GM18505 (cell line): Measurements from ENCODE around the gene ST3GAL3.
"Not testable (repeated sequence)": the region's sequence is repeated elsewhere in the genome, so short reads cannot be mapped to it uniquely, and the experiment has no call there.

Source experiments
- ATAC-seq: cut with Tn5 transposase; IDR thresholded peaks from one replicate; pipeline ENCODE4 v1.9.1; 2021; ENCODE audit not compliant: unreplicated experiment
- POLR2A ChIP-seq: IDR thresholded peaks from 4 replicates; pipeline ENCODE4 v1.6.1; 2011; ENCODE audit warnings: borderline replicate concordance; ENCODE audit not compliant: insufficient read depth, insufficient read length; ENCODE audit errors: extremely low read depth

The ST3GAL3 gene

DNA sequence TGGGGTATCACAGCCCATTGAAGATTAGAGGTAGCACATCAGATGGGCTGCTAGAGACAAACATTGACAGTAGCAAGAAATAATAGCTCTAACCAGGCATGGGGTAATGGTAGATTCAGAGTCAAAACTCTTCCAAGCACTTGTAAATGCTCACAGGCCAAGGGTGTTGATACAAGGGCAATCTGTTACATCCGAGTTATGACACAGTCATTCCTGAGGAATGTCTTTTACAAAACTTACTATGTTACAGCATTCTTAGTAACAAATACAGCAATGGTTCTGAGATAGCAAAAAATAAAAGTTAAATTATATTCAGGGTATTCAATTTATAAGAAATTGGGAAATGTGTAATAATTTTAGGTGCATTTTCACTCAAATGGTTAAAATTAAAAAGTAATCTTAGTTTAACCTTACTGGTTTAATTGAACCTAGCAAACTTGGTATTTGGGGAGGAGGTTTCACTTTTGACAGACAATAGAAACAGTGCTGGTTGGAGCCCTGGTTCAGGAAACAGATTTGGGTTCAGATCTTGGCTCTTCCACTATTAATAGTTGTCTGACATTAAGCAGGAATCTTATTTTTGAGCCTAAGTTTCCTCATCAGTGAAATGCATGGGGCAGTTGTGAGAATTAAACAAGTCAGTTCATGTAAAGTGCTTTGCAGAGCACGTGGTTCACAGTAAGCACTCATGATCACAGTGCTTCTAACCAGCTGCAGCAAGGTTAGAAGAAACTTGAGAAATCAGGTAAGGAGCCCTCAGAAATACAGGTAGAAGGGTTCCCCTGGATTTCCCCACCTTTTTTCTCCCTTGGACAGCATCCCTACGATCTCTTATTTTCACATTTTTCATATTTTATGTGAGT, 4.4 kb downstream of the ST3GAL3 start:
- no peak for TF ChIP-seq POLR2A
- no peak for ATAC-seq

DNA sequence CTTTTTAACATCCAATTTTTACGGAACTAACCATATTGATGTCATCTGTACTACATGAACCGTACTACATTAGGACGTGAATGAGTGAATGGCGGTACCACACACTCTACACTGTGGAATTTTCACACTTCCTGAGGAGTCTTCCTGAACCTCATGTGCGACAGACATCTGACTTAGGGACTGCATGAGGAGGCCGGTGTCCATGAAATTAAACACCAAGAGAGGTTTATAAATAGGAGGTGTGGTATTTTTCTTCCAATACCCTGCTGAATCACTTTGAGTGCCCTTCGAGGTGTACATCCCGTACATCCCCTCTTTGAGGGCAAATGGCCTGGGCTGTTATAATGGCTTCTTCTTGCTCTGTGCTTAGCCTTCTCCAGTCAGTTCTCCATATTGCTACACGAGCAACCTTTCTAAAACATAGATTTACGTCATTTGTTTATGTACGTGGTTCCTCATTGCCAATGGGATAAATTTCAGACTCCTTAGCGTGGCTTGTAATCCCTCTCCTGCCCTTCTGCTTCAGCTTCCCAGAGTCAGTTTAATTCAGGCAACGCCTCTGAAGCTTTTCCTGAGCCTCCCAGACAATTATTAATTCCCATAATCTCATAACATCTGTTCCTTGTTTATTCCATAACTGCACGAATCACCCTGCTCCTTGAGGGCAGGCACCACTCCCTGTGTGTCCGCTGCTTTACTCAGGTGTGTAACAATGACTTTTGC, 9.4 kb downstream of the ST3GAL3 start:
- ATAC-seq, result no peak
- no peak for TF ChIP-seq POLR2A

DNA sequence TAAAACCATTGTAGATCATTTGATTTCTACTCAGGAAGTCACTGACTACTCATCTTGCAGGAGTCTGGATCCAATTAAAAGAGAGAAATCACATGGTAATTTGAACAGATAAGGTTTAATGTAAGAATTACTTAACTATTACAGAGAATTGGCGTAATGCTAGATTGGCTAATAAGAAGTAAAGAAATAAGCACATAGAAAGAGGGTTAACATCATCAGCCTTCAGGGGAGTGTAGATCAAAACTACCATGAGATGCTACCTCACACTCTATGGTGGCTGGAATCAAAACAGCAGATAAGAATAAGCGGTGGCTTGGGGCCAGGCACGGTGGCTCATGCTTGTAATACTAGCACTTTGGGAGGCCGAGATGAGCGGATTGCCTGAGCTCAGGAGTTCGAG, 11.7 kb downstream of the ST3GAL3 start:
- ATAC-seq, result no peak
- no peak for TF ChIP-seq POLR2A

DNA sequence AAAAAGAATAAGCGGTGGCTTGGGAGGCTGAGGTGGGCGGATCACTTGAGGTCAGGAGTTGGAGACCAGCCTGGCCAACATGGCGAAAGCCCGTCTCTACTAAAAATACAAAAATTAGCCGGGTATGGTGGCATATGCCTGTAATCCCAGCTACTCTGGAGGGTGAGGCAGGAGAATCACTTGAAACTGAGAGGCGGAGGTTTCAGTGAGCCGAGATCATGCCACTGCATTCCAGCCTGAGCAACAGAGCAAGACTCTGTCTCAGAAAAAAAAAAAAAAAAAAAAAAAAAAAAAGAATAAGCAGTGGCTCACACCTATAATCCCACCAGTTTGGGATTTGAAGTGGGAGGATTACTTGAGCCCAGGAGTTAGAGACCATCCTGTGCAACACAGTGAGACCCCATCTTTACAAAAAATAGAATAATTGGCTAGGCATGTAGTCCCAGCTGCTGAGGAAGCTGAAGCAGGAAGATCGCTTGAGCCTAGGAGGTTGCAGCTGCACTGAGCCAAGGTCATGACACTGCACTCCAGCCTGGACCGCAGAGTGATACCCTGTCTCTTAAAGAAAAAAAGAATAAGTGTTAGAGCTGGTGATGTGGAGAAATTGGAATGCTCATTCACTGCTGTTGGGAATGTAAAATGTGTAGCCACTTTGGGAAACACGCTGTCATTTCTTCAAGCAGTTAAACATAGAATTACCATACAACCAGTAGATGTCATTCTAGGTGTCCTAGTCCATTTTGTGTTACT, 12.5 kb downstream of the ST3GAL3 start:
- not testable (repeated sequence) for ATAC-seq

DNA sequence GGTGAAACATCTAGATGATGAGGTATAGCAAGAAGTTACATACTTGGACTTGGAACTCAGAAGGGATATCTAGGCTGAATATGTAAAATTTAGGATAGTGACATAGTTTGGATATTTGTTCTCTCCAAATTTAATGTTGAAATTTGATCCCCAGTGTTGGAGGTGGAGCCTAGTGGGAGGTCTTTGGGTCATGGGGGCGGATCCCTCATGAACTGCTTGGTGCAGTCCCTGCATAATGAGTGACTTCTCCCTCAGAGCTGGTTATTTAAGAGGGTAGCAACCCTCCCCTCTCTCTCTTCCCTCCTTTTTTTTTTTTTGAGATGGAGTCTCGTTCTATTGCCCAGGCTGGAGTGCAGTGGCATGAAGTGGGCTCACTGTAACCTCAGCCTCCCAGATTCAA, 15.5 kb downstream of the ST3GAL3 start:
- no peak for ATAC-seq
- no peak for TF ChIP-seq POLR2A

GRCh38 chr1:43729816-43730463, 22.6 kb downstream of the ST3GAL3 start:
- no peak for TF ChIP-seq POLR2A
- ATAC-seq, result no peak

DNA sequence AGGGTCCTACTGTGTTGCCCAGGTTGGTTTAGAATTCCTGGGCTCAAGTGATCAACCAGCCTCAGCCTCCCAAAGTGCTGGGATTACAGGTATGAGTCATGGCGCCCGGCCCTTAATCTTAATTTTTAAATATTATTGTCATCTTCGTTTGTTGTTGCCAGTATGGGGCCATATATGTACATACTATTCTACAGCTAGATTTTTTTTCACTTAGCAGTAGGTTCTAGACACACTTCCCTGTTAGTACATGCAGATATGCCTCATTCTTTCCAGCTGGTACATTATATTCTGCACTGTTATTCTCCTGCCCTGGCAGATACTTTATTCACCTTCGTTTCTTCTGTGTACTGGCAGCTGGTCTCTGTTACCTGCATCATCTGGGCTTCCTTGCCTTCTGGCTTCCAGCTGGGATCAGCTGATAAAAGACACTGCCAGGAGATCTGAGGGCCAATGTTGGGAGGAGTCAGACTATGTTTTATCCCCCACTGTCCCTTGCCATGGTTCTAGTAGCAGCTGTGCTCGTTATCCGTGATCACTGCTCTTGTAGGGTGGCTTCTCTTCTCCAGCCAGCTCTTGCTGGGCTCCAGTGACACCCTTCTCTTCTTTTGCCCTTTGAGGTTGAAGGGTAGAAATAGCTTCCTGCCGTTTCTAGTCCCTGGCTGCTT, 24.7 kb downstream of the ST3GAL3 start:
- ATAC-seq, result no peak
- no peak for TF ChIP-seq POLR2A

DNA sequence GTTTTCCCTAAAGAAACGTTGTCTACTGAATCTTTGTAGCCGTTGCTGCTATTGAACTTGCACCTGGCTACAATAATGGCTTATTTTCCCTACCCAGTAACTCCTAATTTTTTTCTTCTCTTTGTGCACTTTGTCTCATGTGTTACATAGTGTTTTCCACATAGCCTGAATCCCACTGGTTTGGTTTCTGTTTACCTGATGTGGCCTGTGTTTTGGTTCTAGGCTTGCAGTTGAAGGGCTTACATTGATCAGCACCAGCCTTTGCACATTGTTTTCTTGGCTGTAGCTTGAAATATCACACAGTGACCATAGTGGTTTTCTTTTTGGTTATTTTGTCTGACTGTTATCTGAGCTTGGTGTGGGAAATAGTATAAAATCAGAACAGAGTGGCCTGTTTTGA, 29.5 kb downstream of the ST3GAL3 start:
- ATAC-seq, result no peak
- TF ChIP-seq POLR2A, result no peak

DNA sequence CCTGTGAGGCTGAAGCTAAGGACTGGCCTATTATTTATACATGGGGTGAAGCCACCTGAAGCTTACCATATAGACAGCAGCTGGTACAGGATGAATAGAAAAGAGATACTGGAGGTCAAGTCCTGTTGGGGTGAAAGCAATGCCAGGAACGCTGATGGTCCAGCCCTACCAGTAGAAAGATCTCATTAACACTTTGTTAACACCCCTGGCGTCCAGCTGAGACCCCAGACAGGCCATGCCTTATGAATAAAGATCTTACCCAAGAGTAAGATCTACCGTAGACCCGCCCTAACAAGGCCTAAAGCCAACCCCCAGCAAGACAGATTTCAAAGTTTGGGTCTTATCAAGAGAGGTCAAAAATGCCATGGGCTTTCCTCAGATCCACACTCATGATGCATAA, 34.7 kb downstream of the ST3GAL3 start:
- TF ChIP-seq POLR2A, result no peak
- ATAC-seq, result no peak

DNA sequence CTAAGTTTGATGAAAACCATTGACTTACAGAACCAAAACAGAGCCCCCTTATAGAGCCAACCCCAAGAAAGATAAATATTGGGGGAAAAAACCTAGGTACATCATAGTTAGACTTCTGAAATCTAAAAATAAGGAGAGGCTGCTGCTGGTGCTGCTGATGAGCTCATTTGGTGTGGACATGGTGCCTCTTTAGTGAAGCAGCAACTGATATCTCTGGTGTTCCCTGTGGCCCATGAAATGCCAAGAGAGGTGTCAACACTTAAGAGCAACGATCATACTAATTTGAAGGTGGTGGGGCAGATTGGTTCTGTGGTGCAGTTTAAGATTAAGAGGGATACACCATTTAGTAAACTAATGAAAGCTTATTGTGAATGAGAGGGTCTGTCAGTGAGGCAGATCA, 35.9 kb downstream of the ST3GAL3 start:
- TF ChIP-seq POLR2A, result no peak
- no peak for ATAC-seq

DNA sequence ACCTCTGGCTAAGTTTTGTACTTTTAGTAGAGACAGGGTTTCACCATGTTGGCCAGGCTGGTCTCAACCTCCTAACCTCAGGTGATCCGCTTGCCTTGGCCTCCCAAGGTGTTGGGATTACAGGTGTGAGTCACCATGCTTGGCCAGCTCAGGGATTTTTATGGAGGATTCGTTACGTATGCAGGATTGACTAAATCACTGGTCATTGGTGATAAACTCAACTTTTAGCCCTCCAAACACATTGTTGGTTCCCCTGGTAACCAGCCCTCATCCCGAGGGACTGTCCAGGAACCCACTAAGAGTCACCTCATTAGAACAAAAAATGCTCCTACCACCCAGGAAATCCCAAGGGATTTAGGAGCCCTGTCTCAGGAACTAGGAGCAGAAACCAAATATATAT, 40.4 kb downstream of the ST3GAL3 start:
- TF ChIP-seq POLR2A, result no peak
- no peak for ATAC-seq

- no peak for TF ChIP-seq POLR2A
- ATAC-seq, result no peak
These were observed 42.7 kb downstream of the ST3GAL3 start for GRCh38 chr1:43750083-43750482.

GRCh38 chr1:43753422-43753821, 46.1 kb downstream of the ST3GAL3 start:
- no peak for ATAC-seq
- no peak for TF ChIP-seq POLR2A
